Measurements from ENCODE around the gene AP1M1.
A peak's percentile ranks its signal among the peaks of the same experiment; 100 is the strongest.

AP1M1 gene

GRCh38 chr19:16185123-16185767, 12.5 kb upstream of the AP1M1 start, which contains the start of gene FAM32A:
FAM32A (plus strand) TSS chr19:16185410; CDS start chr19:16185443, 33 bp downstream.
- Histone ChIP-seq H3K4me1 (ENCODE audit: control insufficient read depth, insufficient read depth, low read length) (no peaks in the 10 kb centered on the region), H3K4me3 (ENCODE audit: low read length) (peak within 1 kb of the TSS; percentile 67), H3K27ac (ENCODE audit: low read length) (no peak within 1 kb of the TSS), H3K9me3 (ENCODE audit: control insufficient read depth, insufficient read depth, low read length) (no peaks in the 10 kb centered on the region), H3K27me3 (ENCODE audit: control insufficient read depth, insufficient read depth, low read length) (no peaks in the 10 kb centered on the region), H3K36me3 (ENCODE audit: control insufficient read depth, insufficient read depth, low read length) (peaks cover 9% of the 10 kb centered on the region)
- peak; percentile 94 for DNase-seq (ENCODE audit: low read depth, low spot score)
- WGBS (ENCODE audit: insufficient coverage, insufficient read length), result no CpG with 5 or more reads among the region's 39 CpGs

GRCh38 chr19:16185768-16186123, 12.0 kb upstream of the AP1M1 start:
- Histone ChIP-seq H3K36me3 (ENCODE audit: control insufficient read depth, insufficient read depth, low read length) (peaks cover 14% of the 10 kb centered on the region), H3K4me1 (ENCODE audit: control insufficient read depth, insufficient read depth, low read length) (no peaks in the 10 kb centered on the region), H3K9me3 (ENCODE audit: control insufficient read depth, insufficient read depth, low read length) (no peaks in the 10 kb centered on the region), H3K4me3 (ENCODE audit: low read length) (peak overlapping the region; percentile 67), H3K27ac (ENCODE audit: low read length) (no peak overlapping the region), H3K27me3 (ENCODE audit: control insufficient read depth, insufficient read depth, low read length) (no peaks in the 10 kb centered on the region)
- no CpG with 5 or more reads among the region's 20 CpGs for WGBS (ENCODE audit: insufficient coverage, insufficient read length)
- DNase-seq (ENCODE audit: low read depth, low spot score), result no peak

- WGBS (ENCODE audit: insufficient coverage, insufficient read length), result no CpG with 5 or more reads among the region's 3 CpGs
- H3K4me1 ChIP-seq (ENCODE audit: control insufficient read depth, insufficient read depth, low read length), result no peaks in the 10 kb centered on the region
- H3K4me3 ChIP-seq (ENCODE audit: low read length), result no peak overlapping the region
- no peak overlapping the region for H3K27ac ChIP-seq (ENCODE audit: low read length)
- no peaks in the 10 kb centered on the region for H3K9me3 ChIP-seq (ENCODE audit: control insufficient read depth, insufficient read depth, low read length)
- H3K27me3 ChIP-seq (ENCODE audit: control insufficient read depth, insufficient read depth, low read length), result no peaks in the 10 kb centered on the region
- H3K36me3 ChIP-seq (ENCODE audit: control insufficient read depth, insufficient read depth, low read length), result peaks cover 21% of the 10 kb centered on the region
- DNase-seq (ENCODE audit: low read depth, low spot score), result no peak
These were observed 9.2 kb upstream of the AP1M1 start for GRCh38 chr19:16188521-16188920.

GRCh38 chr19:16190198-16190597, 7.5 kb upstream of the AP1M1 start:
- Histone ChIP-seq H3K27me3 (ENCODE audit: control insufficient read depth, insufficient read depth, low read length) (no peaks in the 10 kb centered on the region), H3K27ac (ENCODE audit: low read length) (no peak overlapping the region), H3K4me1 (ENCODE audit: control insufficient read depth, insufficient read depth, low read length) (no peaks in the 10 kb centered on the region), H3K36me3 (ENCODE audit: control insufficient read depth, insufficient read depth, low read length) (peaks cover 21% of the 10 kb centered on the region), H3K9me3 (ENCODE audit: control insufficient read depth, insufficient read depth, low read length) (no peaks in the 10 kb centered on the region), H3K4me3 (ENCODE audit: low read length) (no peak overlapping the region)
- no peak for DNase-seq (ENCODE audit: low read depth, low spot score)
- no CpG with 5 or more reads among the region's 6 CpGs for WGBS (ENCODE audit: insufficient coverage, insufficient read length)

GRCh38 chr19:16190736-16191135, 7.0 kb upstream of the AP1M1 start:
- no peaks in the 10 kb centered on the region for H3K9me3 ChIP-seq (ENCODE audit: control insufficient read depth, insufficient read depth, low read length)
- no peak overlapping the region for H3K4me3 ChIP-seq (ENCODE audit: low read length)
- no peaks in the 10 kb centered on the region for H3K27me3 ChIP-seq (ENCODE audit: control insufficient read depth, insufficient read depth, low read length)
- no peak overlapping the region for H3K27ac ChIP-seq (ENCODE audit: low read length)
- no peak for DNase-seq (ENCODE audit: low read depth, low spot score)
- H3K4me1 ChIP-seq (ENCODE audit: control insufficient read depth, insufficient read depth, low read length), result no peaks in the 10 kb centered on the region
- H3K36me3 ChIP-seq (ENCODE audit: control insufficient read depth, insufficient read depth, low read length), result peaks cover 21% of the 10 kb centered on the region
- no CpG with 5 or more reads among the region's 10 CpGs for WGBS (ENCODE audit: insufficient coverage, insufficient read length)

- Histone ChIP-seq H3K36me3 (ENCODE audit: control insufficient read depth, insufficient read depth, low read length) (peaks cover 21% of the 10 kb centered on the region), H3K9me3 (ENCODE audit: control insufficient read depth, insufficient read depth, low read length) (no peaks in the 10 kb centered on the region), H3K4me3 (ENCODE audit: low read length) (no peak overlapping the region), H3K27me3 (ENCODE audit: control insufficient read depth, insufficient read depth, low read length) (no peaks in the 10 kb centered on the region), H3K4me1 (ENCODE audit: control insufficient read depth, insufficient read depth, low read length) (no peaks in the 10 kb centered on the region), H3K27ac (ENCODE audit: low read length) (no peak overlapping the region)
- no peak for DNase-seq (ENCODE audit: low read depth, low spot score)
- WGBS (ENCODE audit: insufficient coverage, insufficient read length), result no CpG with 5 or more reads among the region's 16 CpGs
These were observed 6.3 kb upstream of the AP1M1 start for GRCh38 chr19:16191216-16191908.

- DNase-seq (ENCODE audit: low read depth, low spot score), result no peak
- H3K9me3 ChIP-seq (ENCODE audit: control insufficient read depth, insufficient read depth, low read length), result no peaks in the 10 kb centered on the region
- no peak overlapping the region for H3K4me3 ChIP-seq (ENCODE audit: low read length)
- WGBS (ENCODE audit: insufficient coverage, insufficient read length), result no CpG with 5 or more reads among the region's 10 CpGs
- no peaks in the 10 kb centered on the region for H3K27me3 ChIP-seq (ENCODE audit: control insufficient read depth, insufficient read depth, low read length)
- H3K27ac ChIP-seq (ENCODE audit: low read length), result no peak overlapping the region
- H3K36me3 ChIP-seq (ENCODE audit: control insufficient read depth, insufficient read depth, low read length), result peaks cover 21% of the 10 kb centered on the region
- no peaks in the 10 kb centered on the region for H3K4me1 ChIP-seq (ENCODE audit: control insufficient read depth, insufficient read depth, low read length)
These were observed 4.2 kb upstream of the AP1M1 start for GRCh38 chr19:16193466-16193865.

GRCh38 chr19:16197188-16197621, 506 bp upstream of the AP1M1 start:
- no CpG with 5 or more reads among the region's 2 CpGs for WGBS (ENCODE audit: insufficient coverage, insufficient read length)
- Histone ChIP-seq H3K4me1 (ENCODE audit: control insufficient read depth, insufficient read depth, low read length) (no peaks in the 10 kb centered on the region), H3K4me3 (ENCODE audit: low read length) (peak overlapping the region; percentile 99; the same call in 1 of the 2 replicates), H3K27me3 (ENCODE audit: control insufficient read depth, insufficient read depth, low read length) (no peaks in the 10 kb centered on the region), H3K9me3 (ENCODE audit: control insufficient read depth, insufficient read depth, low read length) (no peaks in the 10 kb centered on the region), H3K36me3 (ENCODE audit: control insufficient read depth, insufficient read depth, low read length) (no peaks in the 10 kb centered on the region), H3K27ac (ENCODE audit: low read length) (no peak overlapping the region)
- no peak for DNase-seq (ENCODE audit: low read depth, low spot score)

GRCh38 chr19:16198370-16198651, 600 bp downstream of the AP1M1 start:
- no peak for DNase-seq (ENCODE audit: low read depth, low spot score)
- Histone ChIP-seq H3K4me1 (ENCODE audit: control insufficient read depth, insufficient read depth, low read length) (no peaks in the 10 kb centered on the region), H3K4me3 (ENCODE audit: low read length) (peak overlapping the region; percentile 99), H3K9me3 (ENCODE audit: control insufficient read depth, insufficient read depth, low read length) (no peaks in the 10 kb centered on the region), H3K27me3 (ENCODE audit: control insufficient read depth, insufficient read depth, low read length) (no peaks in the 10 kb centered on the region), H3K27ac (ENCODE audit: low read length) (no peak overlapping the region), H3K36me3 (ENCODE audit: control insufficient read depth, insufficient read depth, low read length) (no peaks in the 10 kb centered on the region; the same call in 1 of the 2 replicates)
- WGBS (ENCODE audit: insufficient coverage, insufficient read length), result no CpG with 5 or more reads among the region's 18 CpGs

GRCh38 chr19:16199275-16199932, 1.7 kb downstream of the AP1M1 start:
- Histone ChIP-seq H3K27me3 (ENCODE audit: control insufficient read depth, insufficient read depth, low read length) (no peaks in the 10 kb centered on the region), H3K9me3 (ENCODE audit: control insufficient read depth, insufficient read depth, low read length) (no peaks in the 10 kb centered on the region), H3K4me3 (ENCODE audit: low read length) (no peak overlapping the region), H3K36me3 (ENCODE audit: control insufficient read depth, insufficient read depth, low read length) (peaks cover 8% of the 10 kb centered on the region; the same call in 1 of the 2 replicates), H3K4me1 (ENCODE audit: control insufficient read depth, insufficient read depth, low read length) (no peaks in the 10 kb centered on the region), H3K27ac (ENCODE audit: low read length) (no peak overlapping the region)
- no CpG with 5 or more reads among the region's 9 CpGs for WGBS (ENCODE audit: insufficient coverage, insufficient read length)
- DNase-seq (ENCODE audit: low read depth, low spot score), result no peak
